MM.1S (cell line): Measurements from ENCODE around the gene FGGY.

Source experiments
- EZH2 ChIP-seq: fragments of 300-600 bp; sonication (generic); optimal IDR thresholded peaks from 2 replicates; pipeline ENCODE3; 2017; ENCODE audit warnings: low read depth, mild to moderate bottlenecking, antibody characterized with exemption, low read length, mixed read lengths
- EZH2phosphoT487 ChIP-seq: fragments of 300-600 bp; sonication (generic); IDR thresholded peaks from 2 replicates; pipeline ENCODE4 v1.6.1; 2018; ENCODE audit warnings: antibody characterized with exemption, low read length
- TF ChIP-seq, protein P1 (sequence below): fragments of 300-600 bp; sonication (generic); IDR thresholded peaks from 2 replicates; pipeline ENCODE4 v1.5.1; 2016; ENCODE audit warnings: antibody characterized with exemption, low read length, mixed read lengths

DNA sequence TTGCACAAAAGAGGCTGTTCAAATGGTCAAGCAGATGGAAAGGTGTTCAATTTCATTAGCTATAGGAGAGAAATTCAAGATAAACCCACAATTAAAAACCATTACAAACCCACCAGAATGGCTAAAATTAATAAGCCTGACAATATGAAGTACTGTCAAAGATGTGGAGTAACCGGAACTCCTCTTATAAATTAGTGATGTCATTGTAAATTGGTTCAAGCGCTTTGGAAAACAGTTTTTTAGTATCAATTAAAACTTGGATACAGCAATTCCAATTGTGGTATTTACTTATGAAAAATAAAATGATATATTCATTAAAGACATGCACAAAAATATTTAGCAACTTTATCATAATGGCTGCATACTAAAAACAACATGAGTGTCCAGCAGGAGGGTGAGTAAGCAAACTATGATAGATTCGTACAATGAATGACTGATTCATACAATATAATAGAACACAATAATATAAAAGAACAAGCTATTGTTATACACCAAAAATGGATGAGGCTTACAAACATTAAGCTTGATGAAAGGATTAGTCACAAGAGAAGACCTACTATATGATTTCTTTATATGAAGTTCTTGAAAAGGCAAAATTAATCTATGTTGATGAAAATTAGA, 38.4 kb upstream of the FGGY start:
- TF ChIP-seq, protein P1, sequence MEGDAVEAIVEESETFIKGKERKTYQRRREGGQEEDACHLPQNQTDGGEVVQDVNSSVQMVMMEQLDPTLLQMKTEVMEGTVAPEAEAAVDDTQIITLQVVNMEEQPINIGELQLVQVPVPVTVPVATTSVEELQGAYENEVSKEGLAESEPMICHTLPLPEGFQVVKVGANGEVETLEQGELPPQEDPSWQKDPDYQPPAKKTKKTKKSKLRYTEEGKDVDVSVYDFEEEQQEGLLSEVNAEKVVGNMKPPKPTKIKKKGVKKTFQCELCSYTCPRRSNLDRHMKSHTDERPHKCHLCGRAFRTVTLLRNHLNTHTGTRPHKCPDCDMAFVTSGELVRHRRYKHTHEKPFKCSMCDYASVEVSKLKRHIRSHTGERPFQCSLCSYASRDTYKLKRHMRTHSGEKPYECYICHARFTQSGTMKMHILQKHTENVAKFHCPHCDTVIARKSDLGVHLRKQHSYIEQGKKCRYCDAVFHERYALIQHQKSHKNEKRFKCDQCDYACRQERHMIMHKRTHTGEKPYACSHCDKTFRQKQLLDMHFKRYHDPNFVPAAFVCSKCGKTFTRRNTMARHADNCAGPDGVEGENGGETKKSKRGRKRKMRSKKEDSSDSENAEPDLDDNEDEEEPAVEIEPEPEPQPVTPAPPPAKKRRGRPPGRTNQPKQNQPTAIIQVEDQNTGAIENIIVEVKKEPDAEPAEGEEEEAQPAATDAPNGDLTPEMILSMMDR, result no peak
- TF ChIP-seq EZH2, result no peak
- no peak for TF ChIP-seq EZH2phosphoT487
